ENCODE results near the gene TEKT2. TPM values are rescaled to one million over a fixed set of nuclear protein-coding genes. Genes with fewer than 3 reads are reported as not detected.

TEKT2 gene
- total and polyA plus RNA-seq, 4 donors: 10.2 to 40.2 (median 16.5) TPM

GRCh38 chr1:36087233-36088123 is 3.6 kb downstream of the TEKT2 start:
- no peak for ATAC-seq (ENCODE audit: insufficient read depth, low FRiP score)
- TF ChIP-seq CTCF (IDR thresholded peaks at IDR 0.05; ENCODE audit: control extremely low read depth, extremely low read depth): no peak
- peaks cover 0 to 14% (median 12%) of the 10 kb centered on the region in 4 donors for H3K36me3 ChIP-seq (ENCODE audit: control insufficient read depth in 4 of 4, insufficient read depth in 4 of 4, low read length in 4 of 4)
- 91 to 92% methylated on average over 31 of the region's 31 CpGs for WGBS, 2 donors
- no peaks in the 10 kb centered on the region for H3K27me3 ChIP-seq (ENCODE audit: control insufficient read depth in 3 of 3, insufficient read depth in 3 of 3, low read length in 2 of 3)
- no peak for DNase-seq
- H3K9me3 ChIP-seq (ENCODE audit: control insufficient read depth in 4 of 4, insufficient read depth in 3 of 4, low read length in 3 of 4): no peaks in the 10 kb centered on the region
- H3K27ac ChIP-seq (ENCODE audit: low read depth in 1 of 2, low read length in 1 of 2): no peak overlapping the region
- H3K4me3 ChIP-seq: no peak overlapping the region
- peaks cover 0 to 19% (median 4%) of the 10 kb centered on the region in 5 donors for H3K4me1 ChIP-seq (ENCODE audit: control insufficient read depth in 5 of 5, insufficient read depth in 5 of 5, low read length in 5 of 5)
- no peak overlapping the region for H3K9ac ChIP-seq (ENCODE audit: insufficient read depth in 1 of 2, low read length in 2 of 2)

- peak overlapping the region in 1 of 2 donors; percentile 57 for H3K9ac ChIP-seq (ENCODE audit: insufficient read depth in 1 of 2, low read length in 2 of 2)
- ATAC-seq (ENCODE audit: insufficient read depth, low FRiP score): no peak
- H3K9me3 ChIP-seq (ENCODE audit: control insufficient read depth in 4 of 4, insufficient read depth in 3 of 4, low read length in 3 of 4): no peaks in the 10 kb centered on the region
- peaks cover under 1 to 21% (median 18%) of the 10 kb centered on the region in 4 donors for H3K36me3 ChIP-seq (ENCODE audit: control insufficient read depth in 4 of 4, insufficient read depth in 4 of 4, low read length in 4 of 4)
- peak overlapping the region; percentile 47 to 95 for H3K27ac ChIP-seq (ENCODE audit: low read depth in 1 of 2, low read length in 1 of 2)
- TF ChIP-seq CTCF (IDR thresholded peaks at IDR 0.05; ENCODE audit: control extremely low read depth, extremely low read depth): no peak
- H3K4me1 ChIP-seq (ENCODE audit: control insufficient read depth in 5 of 5, insufficient read depth in 5 of 5, low read length in 5 of 5): peaks cover 0 to 19% (median 4%) of the 10 kb centered on the region in 5 donors
- DNase-seq: no peak
- WGBS, 2 donors: 31% methylated on average over 8 of the region's 8 CpGs
- H3K4me3 ChIP-seq: peak overlapping the region; percentile 43
- H3K27me3 ChIP-seq (ENCODE audit: control insufficient read depth in 3 of 3, insufficient read depth in 3 of 3, low read length in 2 of 3): no peaks in the 10 kb centered on the region
Observed at GRCh38 chr1:36088265-36088576, 4.3 kb downstream of the TEKT2 start.

GRCh38 chr1:36088577-36089392 is 4.9 kb downstream of the TEKT2 start, which contains the start of gene ADPRS:
Gene ADPRS (plus strand): TSS chr1:36088892. CDS start chr1:36088905, 13 bp downstream.
- peak; percentile 97 for TF ChIP-seq CTCF (IDR thresholded peaks at IDR 0.05; ENCODE audit: control extremely low read depth, extremely low read depth)
- H3K27me3 ChIP-seq (ENCODE audit: control insufficient read depth in 3 of 3, insufficient read depth in 3 of 3, low read length in 2 of 3): no peaks in the 10 kb centered on the region
- peak within 1 kb of the TSS; percentile 41 to 65 for H3K9ac ChIP-seq (ENCODE audit: insufficient read depth in 1 of 2, low read length in 2 of 2)
- peaks cover 0 to 19% (median 4%) of the 10 kb centered on the region in 5 donors for H3K4me1 ChIP-seq (ENCODE audit: control insufficient read depth in 5 of 5, insufficient read depth in 5 of 5, low read length in 5 of 5)
- peak within 1 kb of the TSS; percentile 82 to 95 for H3K27ac ChIP-seq (ENCODE audit: low read depth in 1 of 2, low read length in 1 of 2)
- H3K9me3 ChIP-seq (ENCODE audit: control insufficient read depth in 4 of 4, insufficient read depth in 3 of 4, low read length in 3 of 4): no peaks in the 10 kb centered on the region
- H3K4me3 ChIP-seq: peak within 1 kb of the TSS; percentile 94
- peaks cover 3 to 27% (median 23%) of the 10 kb centered on the region in 4 donors for H3K36me3 ChIP-seq (ENCODE audit: control insufficient read depth in 4 of 4, insufficient read depth in 4 of 4, low read length in 4 of 4)
- DNase-seq (peak; percentile 90 to 95 (median 91)), ATAC-seq (ENCODE audit: insufficient read depth, low FRiP score) (peak; percentile 94)
- WGBS, 2 donors: 1% methylated on average over 81 to 84 of the region's 84 CpGs
